ENCODE data around the gene AAK1.

- TF ChIP-seq EZH2 (IDR thresholded peaks at IDR 0.05; ENCODE audit: low read length): no peak
- no peak for TF ChIP-seq CTCF (optimal IDR thresholded peaks at IDR 0.05 in 1 of 3, IDR thresholded peaks at IDR 0.05 in 1 of 3, conservative IDR thresholded peaks at IDR 0.05 in 1 of 3; ENCODE audit: extremely low read depth in 1 of 3, insufficient read depth in 2 of 3, low read length in 3 of 3)
Observed at GRCh38 chr2:69624611-69625010, 18.9 kb downstream of the AAK1 start.

Data from keratinocyte (primary cell).